ENCODE data around the gene ADGRB2. TPM values are rescaled to one million over a fixed set of nuclear protein-coding genes. Genes with fewer than 3 reads are reported as not detected.

The ADGRB2 gene
- total and polyA plus RNA-seq, 12 donors = 0.91 to 17.9 (median 8.6) TPM

DNA sequence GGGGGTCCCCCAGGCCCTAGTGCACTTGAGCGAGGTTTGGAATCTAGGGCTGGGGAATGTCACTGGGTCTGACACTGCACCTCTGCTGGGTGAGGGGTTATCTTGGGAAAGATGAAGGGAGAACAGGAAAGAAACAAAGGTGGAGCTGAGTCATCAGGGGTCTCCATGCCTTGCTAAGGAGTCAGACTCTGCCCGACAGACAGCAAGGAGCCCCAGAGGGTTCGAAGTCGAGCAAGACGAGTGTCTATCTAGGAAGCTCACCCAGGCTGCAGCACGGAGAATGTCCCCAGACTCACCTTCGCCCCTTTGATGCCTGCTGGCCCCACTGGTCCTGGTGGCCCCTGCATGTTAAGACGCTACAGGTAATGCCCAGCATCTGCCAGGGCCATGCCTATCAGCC lies 78.3 kb downstream of the ADGRB2 start:
- no peak for DNase-seq
- intact Hi-C loops (cut with DNase I) = no loop called here
- WGBS, 2 donors = 86% methylated on average over 8 of the region's 8 CpGs

GRCh38 chr1:31683997-31684396 lies 80.1 kb downstream of the ADGRB2 start:
- H3K36me3 ChIP-seq = peaks cover 0 to 37% (median 0%) of the 10 kb centered on the region in 9 donors
- TF ChIP-seq, protein P1, sequence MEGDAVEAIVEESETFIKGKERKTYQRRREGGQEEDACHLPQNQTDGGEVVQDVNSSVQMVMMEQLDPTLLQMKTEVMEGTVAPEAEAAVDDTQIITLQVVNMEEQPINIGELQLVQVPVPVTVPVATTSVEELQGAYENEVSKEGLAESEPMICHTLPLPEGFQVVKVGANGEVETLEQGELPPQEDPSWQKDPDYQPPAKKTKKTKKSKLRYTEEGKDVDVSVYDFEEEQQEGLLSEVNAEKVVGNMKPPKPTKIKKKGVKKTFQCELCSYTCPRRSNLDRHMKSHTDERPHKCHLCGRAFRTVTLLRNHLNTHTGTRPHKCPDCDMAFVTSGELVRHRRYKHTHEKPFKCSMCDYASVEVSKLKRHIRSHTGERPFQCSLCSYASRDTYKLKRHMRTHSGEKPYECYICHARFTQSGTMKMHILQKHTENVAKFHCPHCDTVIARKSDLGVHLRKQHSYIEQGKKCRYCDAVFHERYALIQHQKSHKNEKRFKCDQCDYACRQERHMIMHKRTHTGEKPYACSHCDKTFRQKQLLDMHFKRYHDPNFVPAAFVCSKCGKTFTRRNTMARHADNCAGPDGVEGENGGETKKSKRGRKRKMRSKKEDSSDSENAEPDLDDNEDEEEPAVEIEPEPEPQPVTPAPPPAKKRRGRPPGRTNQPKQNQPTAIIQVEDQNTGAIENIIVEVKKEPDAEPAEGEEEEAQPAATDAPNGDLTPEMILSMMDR (IDR thresholded peaks at IDR 0.05) = peak in 6 of 9 donors; percentile 26 to 49 (median 34)
- H3K4me3 ChIP-seq = no peak overlapping the region
- peak in 3 of 8 donors; percentile 32 to 50 (median 46) for ATAC-seq
- H3K27me3 ChIP-seq = no peaks in the 10 kb centered on the region
- intact Hi-C loops (cut with DNase I) = no loop called here
- WGBS, 2 donors = 81 to 82% methylated on average over 11 of the region's 11 CpGs
- H3K4me1 ChIP-seq = no peaks in the 10 kb centered on the region
- no peak overlapping the region for H3K27ac ChIP-seq
- H3K9me3 ChIP-seq = no peaks in the 10 kb centered on the region
- no peak for DNase-seq

More for the DNA sequence above, 78.3 kb downstream of the ADGRB2 start:
- H3K27ac ChIP-seq = no peak overlapping the region
- no peak for ATAC-seq
- TF ChIP-seq, protein P1 (IDR thresholded peaks at IDR 0.05) = no peak
- H3K4me1 ChIP-seq = no peaks in the 10 kb centered on the region
- no peak overlapping the region for H3K4me3 ChIP-seq
- peaks cover 0 to 43% (median 0%) of the 10 kb centered on the region in 9 donors for H3K36me3 ChIP-seq
- H3K27me3 ChIP-seq = no peaks in the 10 kb centered on the region
- no peaks in the 10 kb centered on the region for H3K9me3 ChIP-seq

- Histone ChIP-seq H3K36me3 (peaks cover 0 to 31% (median 0%) of the 10 kb centered on the region in 9 donors), H3K4me3 (no peak overlapping the region), H3K4me1 (no peaks in the 10 kb centered on the region), H3K27me3 (no peaks in the 10 kb centered on the region), H3K27ac (no peak overlapping the region), H3K9me3 (no peaks in the 10 kb centered on the region)
- intact Hi-C loops (cut with DNase I) = no loop called here
- no peak for ATAC-seq
- TF ChIP-seq, protein P1 (IDR thresholded peaks at IDR 0.05) = no peak
- DNase-seq = no peak
- 68 to 69% methylated on average over 9 of the region's 9 CpGs for WGBS, 2 donors
These were observed 82.7 kb downstream of the ADGRB2 start for GRCh38 chr1:31681415-31681814.

GRCh38 chr1:31679676-31680230 lies 84.4 kb downstream of the ADGRB2 start:
- no peak for DNase-seq
- 88 to 91% methylated on average over 23 of the region's 23 CpGs for WGBS, 2 donors

More at GRCh38 chr1:31679676-31680230, 84.4 kb downstream of the ADGRB2 start:
- Histone ChIP-seq H3K4me3 (no peak overlapping the region), H3K27ac (no peak overlapping the region), H3K36me3 (peaks cover 0 to 27% (median 0%) of the 10 kb centered on the region in 9 donors), H3K9me3 (no peaks in the 10 kb centered on the region), H3K4me1 (peaks cover 0 to 15% (median 3%) of the 10 kb centered on the region in 9 donors), H3K27me3 (no peaks in the 10 kb centered on the region)
- TF ChIP-seq, protein P1 (IDR thresholded peaks at IDR 0.05) = no peak
- intact Hi-C loops (cut with DNase I) = no loop called here
- ATAC-seq = no peak

Data from heart right ventricle (tissue), 16 donors.